ENCODE measurements around the gene KCNQ2.
"Not testable (repeated sequence)": the region's sequence is repeated elsewhere in the genome, so short reads cannot be mapped to it uniquely, and the experiment has no call there.

The KCNQ2 gene

GRCh38 chr20:63380346-63380870 lies 92.0 kb downstream of the KCNQ2 start:
- DNase-seq = no peak

GRCh38 chr20:63379872-63380271 lies 92.6 kb downstream of the KCNQ2 start:
- not testable (repeated sequence) for DNase-seq

GRCh38 chr20:63379296-63379695 lies 93.2 kb downstream of the KCNQ2 start:
- DNase-seq = no peak

- no peak for DNase-seq
Observed at GRCh38 chr20:63378626-63379025, 93.8 kb downstream of the KCNQ2 start.

GRCh38 chr20:63377951-63378381 lies 94.5 kb downstream of the KCNQ2 start:
- no peak for DNase-seq

GRCh38 chr20:63377256-63377941 lies 95.1 kb downstream of the KCNQ2 start:
- no peak for DNase-seq

- no peak for DNase-seq
Observed at GRCh38 chr20:63376283-63377250, 95.9 kb downstream of the KCNQ2 start.

- DNase-seq = no peak
Observed at GRCh38 chr20:63375438-63375837, 97.0 kb downstream of the KCNQ2 start.

GRCh38 chr20:63374504-63374903 lies 98.0 kb downstream of the KCNQ2 start:
- no peak for DNase-seq

GRCh38 chr20:63373996-63374395 lies 98.5 kb downstream of the KCNQ2 start:
- no peak for DNase-seq

- no peak for DNase-seq
Observed at GRCh38 chr20:63372971-63373885, 99.2 kb downstream of the KCNQ2 start.

GRCh38 chr20:63371291-63371865 lies 101.1 kb downstream of the KCNQ2 start:
- no peak for DNase-seq

GRCh38 chr20:63370618-63371187 lies 101.8 kb downstream of the KCNQ2 start:
- no peak for DNase-seq

GRCh38 chr20:63369724-63370617 lies 102.5 kb downstream of the KCNQ2 start:
- no peak for DNase-seq

GRCh38 chr20:63369024-63369530 lies 103.4 kb downstream of the KCNQ2 start:
- no peak for DNase-seq

GRCh38 chr20:63368151-63368550 lies 104.3 kb downstream of the KCNQ2 start:
- no peak for DNase-seq

- DNase-seq = no peak
Observed at GRCh38 chr20:63367446-63368055, 104.9 kb downstream of the KCNQ2 start.

- DNase-seq = no peak
Observed at GRCh38 chr20:63366390-63367365, 105.8 kb downstream of the KCNQ2 start.

All from CD4-positive, alpha-beta T cell treated with Interferon alpha-2 for 1 hour (primary cell).